ENCODE results near the gene TBKBP1.

The TBKBP1 gene

DNA sequence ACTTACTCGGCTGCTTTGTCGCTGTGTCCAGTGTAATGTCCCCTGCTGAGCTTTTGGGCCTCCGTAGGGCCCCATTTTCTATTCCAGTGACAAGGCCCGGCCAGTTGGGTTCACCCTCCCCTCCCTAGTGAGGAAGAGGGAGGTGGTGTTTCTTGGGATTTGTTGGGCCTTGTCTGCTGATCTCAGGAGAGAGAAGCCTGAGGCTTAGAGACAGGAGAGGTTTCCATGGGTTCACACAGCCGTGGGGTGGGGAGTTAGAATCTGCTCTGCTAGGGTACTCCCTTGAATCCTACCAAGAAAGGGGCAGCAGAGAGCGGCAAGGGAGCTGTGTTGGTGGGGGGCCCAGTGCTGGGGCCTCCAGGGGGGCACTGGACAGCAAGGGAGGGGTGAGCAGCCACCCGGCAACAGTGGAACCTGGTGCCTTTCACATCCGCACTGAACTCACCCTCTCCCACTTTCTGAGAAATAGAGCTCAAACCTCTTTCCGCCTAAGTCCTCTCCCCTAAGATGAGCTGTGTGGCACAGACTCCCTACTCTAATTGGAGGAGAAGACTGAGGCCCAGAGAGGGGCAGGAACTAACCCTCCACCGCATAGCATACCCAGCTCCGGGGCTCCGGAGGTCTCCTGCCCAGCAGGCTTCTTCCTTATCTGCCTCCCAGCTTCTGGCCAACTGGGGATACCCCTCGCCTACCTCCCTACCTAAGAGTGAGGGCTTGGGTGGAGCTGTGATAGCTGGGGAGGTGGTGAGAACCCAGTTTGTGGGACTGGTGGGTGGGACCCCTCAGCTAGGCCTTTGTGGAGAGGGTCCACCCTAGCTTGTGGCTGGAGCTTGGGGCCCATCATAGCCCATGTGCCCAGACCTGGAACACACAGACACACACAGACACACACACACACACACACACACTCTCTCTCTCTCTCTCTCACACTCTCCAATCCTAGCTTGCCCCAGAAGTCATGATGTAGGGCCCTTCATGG lies 6.8 kb downstream of the TBKBP1 start:
- DNase-seq (ENCODE audit: low read depth), result no peak
- TF ChIP-seq, protein P1, sequence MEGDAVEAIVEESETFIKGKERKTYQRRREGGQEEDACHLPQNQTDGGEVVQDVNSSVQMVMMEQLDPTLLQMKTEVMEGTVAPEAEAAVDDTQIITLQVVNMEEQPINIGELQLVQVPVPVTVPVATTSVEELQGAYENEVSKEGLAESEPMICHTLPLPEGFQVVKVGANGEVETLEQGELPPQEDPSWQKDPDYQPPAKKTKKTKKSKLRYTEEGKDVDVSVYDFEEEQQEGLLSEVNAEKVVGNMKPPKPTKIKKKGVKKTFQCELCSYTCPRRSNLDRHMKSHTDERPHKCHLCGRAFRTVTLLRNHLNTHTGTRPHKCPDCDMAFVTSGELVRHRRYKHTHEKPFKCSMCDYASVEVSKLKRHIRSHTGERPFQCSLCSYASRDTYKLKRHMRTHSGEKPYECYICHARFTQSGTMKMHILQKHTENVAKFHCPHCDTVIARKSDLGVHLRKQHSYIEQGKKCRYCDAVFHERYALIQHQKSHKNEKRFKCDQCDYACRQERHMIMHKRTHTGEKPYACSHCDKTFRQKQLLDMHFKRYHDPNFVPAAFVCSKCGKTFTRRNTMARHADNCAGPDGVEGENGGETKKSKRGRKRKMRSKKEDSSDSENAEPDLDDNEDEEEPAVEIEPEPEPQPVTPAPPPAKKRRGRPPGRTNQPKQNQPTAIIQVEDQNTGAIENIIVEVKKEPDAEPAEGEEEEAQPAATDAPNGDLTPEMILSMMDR (conservative IDR thresholded peaks at IDR 0.05; ENCODE audit: low read depth, low read length), result no peak
- no peak overlapping the region for H3K4me3 ChIP-seq (ENCODE audit: low read length)

DNA sequence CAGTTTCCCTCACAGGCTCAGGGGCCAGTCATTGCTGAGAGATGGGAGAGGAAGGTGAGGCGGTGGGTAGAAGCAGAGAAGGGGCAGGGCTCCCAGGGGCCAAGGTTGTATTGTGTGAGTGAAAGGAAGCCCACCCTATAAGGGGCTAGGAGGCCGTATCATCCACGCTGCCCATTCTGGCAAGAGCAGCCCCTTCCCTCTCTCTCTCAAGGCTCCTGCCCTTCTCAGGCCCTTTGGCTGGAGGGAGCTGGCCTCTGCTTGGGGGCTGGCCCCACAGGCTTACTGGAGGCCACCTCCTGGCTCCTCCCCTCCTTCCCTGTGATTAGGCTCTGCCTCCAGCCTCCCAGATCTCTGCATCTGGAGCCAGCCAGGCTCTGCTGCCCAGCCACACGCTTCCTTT lies 7.6 kb downstream of the TBKBP1 start:
- H3K4me3 ChIP-seq (ENCODE audit: low read length), result no peak overlapping the region
- TF ChIP-seq, protein P1 (conservative IDR thresholded peaks at IDR 0.05; ENCODE audit: low read depth, low read length), result no peak
- no peak for DNase-seq (ENCODE audit: low read depth)

GRCh38 chr17:47702391-47702995 lies 8.5 kb downstream of the TBKBP1 start:
- TF ChIP-seq, protein P1 (conservative IDR thresholded peaks at IDR 0.05; ENCODE audit: low read depth, low read length), result no peak
- H3K4me3 ChIP-seq (ENCODE audit: low read length), result no peak overlapping the region
- DNase-seq (ENCODE audit: low read depth), result no peak

DNA sequence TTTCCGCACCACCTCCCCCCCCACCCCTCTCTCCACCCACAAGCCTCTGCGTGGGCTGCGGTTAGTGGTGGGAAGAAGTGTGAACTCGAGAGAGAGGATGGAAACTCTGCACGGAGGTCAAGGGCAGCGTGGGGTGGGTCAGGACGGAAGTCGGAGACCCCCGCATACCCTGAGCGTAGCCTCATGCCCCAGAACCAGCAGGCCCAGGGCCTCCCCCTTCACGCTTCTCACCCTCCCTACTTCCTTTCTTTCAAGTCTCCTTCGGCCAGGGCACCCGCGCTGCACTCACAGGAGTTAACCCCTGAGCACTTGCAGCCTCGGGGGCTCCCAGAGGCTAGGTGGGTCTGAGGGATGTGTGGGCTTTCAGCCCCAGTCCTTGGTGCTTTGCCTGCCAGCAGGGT lies 9.2 kb downstream of the TBKBP1 start:
- TF ChIP-seq, protein P1 (conservative IDR thresholded peaks at IDR 0.05; ENCODE audit: low read depth, low read length), result no peak
- no peak for DNase-seq (ENCODE audit: low read depth)
- no peak overlapping the region for H3K4me3 ChIP-seq (ENCODE audit: low read length)

DNA sequence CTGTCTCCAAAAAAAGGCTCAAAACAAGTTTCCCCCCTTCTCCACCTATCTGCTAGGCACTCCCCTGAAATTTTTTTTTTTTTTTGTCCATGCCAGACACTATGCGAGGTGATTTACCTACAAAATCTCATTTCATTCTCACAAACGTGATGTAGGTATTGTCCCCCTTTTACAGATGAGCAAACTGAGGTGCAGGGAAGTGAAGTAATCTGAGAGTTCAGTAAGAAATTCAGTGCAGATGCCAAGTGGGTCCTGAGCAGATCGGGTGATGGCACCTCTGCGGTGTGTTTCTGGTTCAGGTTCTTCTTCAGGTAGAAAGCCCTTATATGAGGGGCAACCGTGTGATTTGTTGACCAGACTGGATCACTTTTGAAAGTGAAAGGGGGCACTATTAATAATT lies 9.7 kb downstream of the TBKBP1 start:
- no peak for DNase-seq (ENCODE audit: low read depth)
- TF ChIP-seq, protein P1 (conservative IDR thresholded peaks at IDR 0.05; ENCODE audit: low read depth, low read length), result no peak
- no peak overlapping the region for H3K4me3 ChIP-seq (ENCODE audit: low read length)

GRCh38 chr17:47704116-47704515 lies 10.2 kb downstream of the TBKBP1 start:
- TF ChIP-seq, protein P1 (conservative IDR thresholded peaks at IDR 0.05; ENCODE audit: low read depth, low read length), result no peak
- H3K4me3 ChIP-seq (ENCODE audit: low read length), result no peak overlapping the region
- DNase-seq (ENCODE audit: low read depth), result no peak
